ENCODE results near the gene MRTO4.
"Not testable (repeated sequence)": the region's sequence is repeated elsewhere in the genome, so short reads cannot be mapped to it uniquely, and the experiment has no call there.

- not testable (repeated sequence) for TF ChIP-seq CTCF (IDR thresholded peaks at IDR 0.05; ENCODE audit: insufficient read depth, low read length, poor library complexity, severe bottlenecking); EZH2phosphoT487 (conservative IDR thresholded peaks at IDR 0.05; ENCODE audit: low read length)
Observed at GRCh38 chr1:19288324-19289241, 37.0 kb downstream of the MRTO4 start, which contains the start of gene AKR7A3.

All from SU-DHL-6 (cell line).